Stimulated activated CD8-positive, alpha-beta memory T cell treated with anti-CD3 and anti-CD28 coated beads, Interleukin-7, amount 100 ng/mL, for 48 hours (primary cell): ENCODE data around the gene LRBA.
"Not testable (repeated sequence)": the region's sequence is repeated elsewhere in the genome, so short reads cannot be mapped to it uniquely, and the experiment has no call there.

ENCODE experiments used
- DNase-seq, 2 donors: peaks; one replicate each; pipeline ENCODE4 v3.0.0-alpha.2; 2020; ENCODE audit warnings: low read depth in 1 of 2; ENCODE audit errors: extremely low read depth in 1 of 2

Gene LRBA

DNA sequence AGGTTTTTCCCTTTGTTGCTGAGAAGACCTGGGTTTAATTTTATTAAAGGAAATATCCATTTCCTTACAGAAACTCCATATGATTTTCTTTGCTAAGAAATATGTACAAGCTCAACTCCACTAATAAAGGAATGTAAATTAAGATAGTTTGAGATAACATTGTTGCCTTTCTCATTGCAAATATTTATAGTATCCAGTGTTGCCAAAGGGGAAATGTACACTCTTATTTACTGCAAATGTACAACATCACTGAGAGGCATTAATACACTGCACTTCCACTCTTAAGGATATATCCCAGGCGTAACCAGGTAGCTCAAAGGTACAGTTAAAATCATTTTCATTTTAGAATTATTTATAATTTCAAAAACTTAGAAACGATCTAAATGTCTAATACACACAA lies 7.5 kb upstream of the LRBA start:
- DNase-seq: no peak

DNA sequence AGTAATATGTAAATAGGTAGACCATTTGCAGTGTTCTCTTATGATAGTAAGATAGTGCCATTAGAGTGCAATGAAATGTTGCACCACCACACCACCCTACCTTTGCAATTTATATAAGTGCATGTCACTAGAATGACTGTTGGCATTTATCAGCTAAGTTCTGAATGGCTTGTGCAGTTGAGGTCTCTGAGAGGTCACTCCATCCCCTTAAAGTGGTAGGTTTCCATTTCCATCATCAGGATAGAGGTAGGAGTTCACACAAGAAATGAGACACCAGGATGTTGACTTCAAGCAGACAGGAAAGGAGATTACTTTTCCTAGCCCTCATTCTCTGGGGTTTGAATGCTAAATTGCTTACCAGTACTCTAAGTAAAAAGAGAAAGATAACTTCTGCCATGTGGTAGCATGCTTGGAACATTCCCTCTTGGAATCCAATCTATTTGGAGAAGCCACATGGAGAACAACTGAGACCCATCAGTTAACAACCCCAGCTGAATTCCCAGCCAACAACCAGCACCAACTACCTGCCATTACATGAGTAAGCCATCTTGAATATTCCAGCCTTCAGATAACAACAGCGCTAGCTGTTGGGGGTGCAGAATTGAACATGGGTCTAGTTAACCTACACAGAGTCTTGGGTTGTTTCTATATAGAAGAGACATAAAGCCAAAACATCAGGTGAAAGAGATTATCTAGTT lies 6.7 kb upstream of the LRBA start:
- no peak for DNase-seq

DNA sequence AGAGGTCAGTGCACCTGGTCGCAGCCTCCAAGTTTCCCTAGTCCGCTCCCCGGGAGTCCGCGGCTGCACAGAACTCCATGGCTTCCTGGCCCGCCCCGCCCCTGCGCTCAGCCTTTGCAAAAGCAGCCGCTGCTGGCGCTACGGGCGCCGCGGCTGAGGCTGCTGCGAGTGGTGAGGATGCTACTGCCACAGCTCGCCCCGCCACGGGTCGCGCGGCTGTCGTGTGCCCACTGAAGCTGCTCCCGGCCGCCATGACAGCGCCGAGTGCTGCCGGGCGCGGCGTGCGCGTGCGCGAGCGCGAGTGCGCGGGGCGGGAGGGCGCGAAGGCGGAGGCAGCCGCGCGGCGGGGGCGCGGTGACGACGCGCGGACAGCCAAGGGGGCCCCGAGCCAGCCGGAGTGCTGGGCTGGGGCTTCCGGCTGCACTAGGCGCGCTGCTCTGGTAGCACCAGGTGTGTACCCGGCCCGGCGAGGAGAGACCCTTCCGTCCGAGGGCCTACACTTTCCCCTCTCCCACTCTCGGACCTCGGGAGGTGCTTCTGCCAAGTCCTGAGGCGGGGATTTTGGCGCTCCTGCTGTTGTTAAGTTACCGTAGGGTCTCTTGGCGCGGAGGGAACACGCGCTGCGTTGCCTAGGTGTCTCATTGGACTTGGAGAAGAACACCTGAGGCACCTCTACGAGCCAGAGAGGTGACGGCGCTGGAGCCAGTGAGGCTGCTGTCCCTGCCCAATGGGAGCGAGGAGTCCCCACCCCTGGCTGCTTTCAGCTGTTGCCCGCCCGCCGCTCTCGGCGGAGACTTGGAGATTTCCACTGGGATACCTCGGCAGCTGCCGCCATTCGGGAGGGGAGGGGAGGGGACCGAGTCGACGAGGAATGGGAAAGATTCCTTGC lies 619 bp upstream of the LRBA start:
- DNase-seq: peak; percentile 64 to 79

DNA sequence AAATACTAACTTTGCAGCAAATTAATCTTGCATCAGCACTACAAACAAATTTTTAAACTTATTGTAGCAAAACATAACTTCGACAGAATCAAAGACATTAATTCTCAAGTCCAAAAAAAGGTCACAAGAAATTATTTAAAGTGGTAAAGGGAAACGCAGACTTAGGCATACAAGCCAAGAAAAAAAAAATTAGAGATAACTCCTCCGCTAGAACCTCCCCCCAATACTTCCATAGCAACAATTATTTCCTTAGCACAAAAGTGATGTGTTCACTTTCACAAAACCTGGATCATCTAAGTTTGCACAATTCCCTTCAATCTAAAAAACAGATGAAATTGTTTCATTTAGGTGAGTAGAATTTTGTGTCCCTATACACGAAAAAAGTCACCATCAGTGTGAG lies 1.1 kb downstream of the LRBA start:
- no peak for DNase-seq

DNA sequence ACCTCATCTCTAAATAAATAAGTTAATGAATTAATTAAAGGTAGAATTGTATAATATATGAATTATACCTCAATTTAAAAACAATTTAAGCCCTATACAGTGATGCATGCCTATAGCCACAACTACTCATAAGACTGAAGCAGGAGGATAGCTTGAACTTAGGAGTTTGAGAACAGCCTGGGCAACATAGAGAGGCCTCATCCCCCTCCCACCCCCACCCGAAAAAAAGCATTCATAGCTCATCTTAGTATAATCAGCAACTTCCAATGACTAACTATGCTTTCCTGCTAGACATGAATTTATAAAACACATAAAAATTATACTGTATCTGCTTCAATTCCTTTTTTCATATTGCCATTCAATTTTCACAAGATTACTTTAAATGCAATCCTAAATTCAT lies 1.6 kb downstream of the LRBA start:
- DNase-seq: no peak

DNA sequence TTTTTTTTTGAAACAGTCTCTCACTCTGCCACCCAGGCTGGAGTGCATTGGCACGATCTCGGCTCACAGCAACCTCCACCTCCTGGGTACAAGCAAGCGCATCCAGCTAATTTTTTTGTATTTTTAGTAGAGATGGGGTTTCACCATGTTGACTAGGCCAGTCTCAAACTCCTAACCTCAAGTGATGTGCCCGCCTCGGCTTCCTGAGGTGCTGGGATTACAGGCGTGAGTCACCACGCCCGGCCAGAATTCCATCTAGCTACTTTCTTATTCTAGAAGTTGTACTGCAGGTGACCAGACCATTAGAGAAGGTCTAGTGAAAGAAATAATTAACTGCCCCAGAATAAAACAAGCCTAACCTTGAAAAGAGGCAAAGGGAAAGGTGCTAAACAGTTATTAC lies 2.3 kb downstream of the LRBA start:
- DNase-seq: no peak

DNA sequence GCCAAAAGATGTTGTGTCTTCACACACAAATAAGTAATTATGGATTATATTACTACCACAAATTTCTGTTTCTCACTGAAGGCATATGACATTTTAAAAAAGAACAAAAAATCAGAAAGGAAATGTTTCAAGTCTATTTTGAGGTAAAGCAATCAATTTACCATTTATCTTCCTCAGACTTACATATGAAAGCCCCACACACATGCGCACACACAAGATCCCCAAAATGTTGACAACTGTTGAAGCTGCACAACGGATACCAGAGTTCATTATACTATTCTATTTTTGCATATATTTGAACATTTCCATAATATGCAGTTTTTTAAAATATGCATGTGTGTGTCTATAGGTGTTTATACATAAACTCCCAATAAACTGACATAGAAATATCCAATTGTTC lies 2.7 kb downstream of the LRBA start:
- no peak for DNase-seq

DNA sequence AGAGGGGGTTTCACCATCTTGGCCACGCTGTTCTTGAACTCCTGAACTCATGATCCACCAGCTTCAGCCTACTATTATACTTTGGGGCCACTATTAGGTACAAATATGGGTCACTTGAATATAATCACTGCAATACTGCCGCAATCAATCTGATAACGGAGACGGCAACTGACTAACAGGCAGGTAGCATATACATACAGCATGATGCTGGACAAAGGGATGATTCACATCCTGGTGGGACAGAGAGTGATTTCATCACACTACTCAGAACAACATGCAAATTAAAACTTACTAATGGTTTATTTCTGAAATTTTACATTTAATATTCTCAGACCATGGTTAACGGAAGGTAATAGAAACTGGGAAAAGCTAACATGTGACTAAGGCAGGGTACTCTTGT lies 10.9 kb downstream of the LRBA start:
- no peak for DNase-seq

DNA sequence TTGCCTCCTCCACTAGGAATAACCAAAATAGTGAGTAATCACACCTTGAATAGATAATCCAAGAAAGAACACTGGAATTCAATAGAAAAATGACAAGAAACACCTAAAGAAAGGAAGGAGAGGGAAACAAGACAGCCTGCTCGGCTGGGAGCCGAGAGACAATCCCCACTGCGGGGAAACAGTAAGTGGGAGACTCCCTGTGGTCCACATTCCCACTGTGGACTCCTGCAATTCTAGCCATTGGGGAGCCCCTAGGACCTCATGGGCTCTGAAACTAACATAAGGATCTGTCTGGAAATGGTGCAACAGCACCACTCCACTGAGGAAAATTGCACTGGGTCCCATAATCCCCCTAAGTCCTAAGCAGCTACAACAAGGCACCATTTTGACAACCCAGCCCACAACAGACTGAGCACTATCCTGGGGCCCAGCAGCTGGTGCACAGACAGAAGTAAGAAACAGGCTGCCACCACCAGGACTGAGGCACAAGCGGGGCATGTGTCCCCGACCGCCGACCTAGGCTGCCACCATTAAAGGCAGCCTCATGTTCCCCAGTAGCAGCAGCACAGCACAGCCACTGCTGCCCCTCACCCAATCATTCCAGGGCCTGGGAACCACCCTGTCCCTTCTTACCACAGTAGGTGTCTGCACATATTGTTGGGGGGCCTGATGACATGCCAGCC lies 14.2 kb downstream of the LRBA start:
- DNase-seq: no peak

DNA sequence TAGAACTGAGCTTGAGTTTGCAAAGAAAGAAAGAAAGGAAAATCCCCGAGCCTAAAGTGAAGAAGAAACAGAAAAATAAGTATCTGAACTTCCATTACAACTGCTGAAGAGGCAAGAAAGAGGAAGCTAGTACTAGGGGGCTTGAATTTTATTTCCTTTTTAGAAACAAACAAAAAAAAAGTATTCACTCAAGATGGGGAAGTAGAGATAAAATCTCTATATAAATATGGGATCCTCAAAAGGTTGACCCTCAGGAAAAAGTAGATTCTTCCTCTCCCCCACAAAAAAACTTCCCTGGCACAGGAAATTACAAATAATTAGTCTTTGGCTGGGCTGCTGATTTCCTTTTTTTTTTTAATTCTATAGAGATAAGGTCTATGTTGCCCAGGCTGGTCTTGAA lies 16.0 kb downstream of the LRBA start:
- no peak for DNase-seq

DNA sequence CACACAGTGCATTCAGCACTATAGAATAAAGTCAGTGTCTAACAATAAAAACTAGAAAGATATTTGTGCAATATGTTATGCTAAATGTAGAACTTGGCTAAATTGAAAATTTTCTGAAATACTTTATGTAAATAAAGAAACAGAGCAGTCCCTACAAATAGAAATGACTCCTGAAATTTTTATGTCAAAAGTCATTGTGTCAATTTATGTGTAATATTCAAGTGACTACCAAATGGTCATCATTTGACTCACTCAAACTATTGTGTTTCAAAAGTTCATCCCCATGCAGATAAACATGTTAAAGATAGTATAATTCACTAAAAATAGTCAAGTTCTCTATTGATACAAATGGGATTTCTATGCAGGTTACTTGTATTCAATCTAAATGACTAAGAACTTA lies 17.9 kb downstream of the LRBA start:
- DNase-seq: no peak

DNA sequence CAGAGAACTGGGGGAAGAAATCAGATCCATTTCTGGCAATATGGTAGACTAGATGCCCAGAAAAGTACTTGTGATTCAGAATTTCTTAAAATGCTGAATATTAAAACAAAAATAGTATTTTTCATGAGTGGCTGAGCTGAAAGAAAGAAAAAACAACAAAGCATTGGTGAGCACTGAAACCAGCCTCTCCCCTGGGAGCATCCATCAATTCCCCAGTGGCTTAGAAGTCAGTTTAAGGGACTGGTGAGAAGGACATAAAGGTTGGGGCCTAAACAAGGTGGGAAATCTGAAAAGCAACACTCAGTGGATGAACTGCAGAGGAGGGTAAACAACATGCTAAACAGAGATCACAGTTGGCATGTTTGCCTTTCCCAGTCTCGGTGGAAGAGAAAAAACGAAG lies 20.4 kb downstream of the LRBA start:
- no peak for DNase-seq

DNA sequence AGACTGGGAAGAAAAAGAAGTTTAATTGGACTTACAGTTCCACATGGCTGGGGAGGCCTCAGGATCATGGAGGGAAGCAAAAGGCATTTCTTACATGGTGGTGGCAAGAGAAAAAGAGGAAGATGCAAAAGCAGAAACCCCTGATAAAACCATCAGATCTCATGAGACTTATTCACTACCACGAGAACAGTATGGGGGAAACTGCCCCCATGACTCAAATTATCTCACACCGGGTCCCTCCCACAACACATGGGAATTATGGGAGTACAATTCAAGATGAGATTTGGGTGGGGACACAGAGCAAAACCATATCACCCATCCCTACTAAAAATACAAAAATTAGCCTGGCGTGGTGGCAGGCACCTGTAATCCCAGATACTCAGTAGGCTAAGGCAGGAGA lies 21.5 kb downstream of the LRBA start:
- not testable (repeated sequence) for DNase-seq

DNA sequence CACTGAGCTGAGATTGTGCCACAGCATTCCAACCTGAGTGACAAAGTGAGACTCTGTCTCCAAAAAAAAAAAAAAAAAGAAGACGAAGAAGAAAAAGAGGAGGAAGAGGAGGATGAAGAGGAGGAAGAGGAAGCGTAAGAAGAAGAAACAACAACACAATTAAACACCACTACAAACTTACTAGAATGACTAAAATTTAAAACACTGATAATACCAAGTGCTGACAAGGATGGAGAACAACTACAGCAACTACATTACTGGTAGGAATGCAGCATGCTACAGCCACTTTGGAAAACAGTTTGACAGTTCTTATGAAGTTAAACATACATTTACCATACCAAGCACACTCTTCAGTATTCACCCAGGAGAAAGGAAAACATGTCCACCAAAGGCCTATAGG lies 24.1 kb downstream of the LRBA start:
- no peak for DNase-seq

DNA sequence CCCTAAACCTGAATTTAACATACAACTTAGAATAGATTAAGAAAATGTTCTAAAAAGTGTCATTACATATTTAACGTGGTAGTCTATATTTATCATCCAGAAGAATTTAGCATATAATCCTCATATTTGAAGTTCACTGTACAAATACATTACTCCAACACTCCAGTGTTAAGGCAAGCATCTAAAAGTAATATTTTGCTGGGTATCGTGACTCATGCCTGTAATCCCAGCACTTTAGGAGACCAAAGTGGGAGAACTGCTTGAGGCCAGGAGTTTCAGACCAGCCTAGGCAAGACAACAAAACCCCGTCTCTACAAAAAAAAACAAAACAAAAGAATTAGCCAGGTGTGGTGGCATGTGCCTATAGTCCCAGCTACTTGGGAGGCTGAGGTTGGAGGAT lies 24.8 kb downstream of the LRBA start:
- DNase-seq: no peak

DNA sequence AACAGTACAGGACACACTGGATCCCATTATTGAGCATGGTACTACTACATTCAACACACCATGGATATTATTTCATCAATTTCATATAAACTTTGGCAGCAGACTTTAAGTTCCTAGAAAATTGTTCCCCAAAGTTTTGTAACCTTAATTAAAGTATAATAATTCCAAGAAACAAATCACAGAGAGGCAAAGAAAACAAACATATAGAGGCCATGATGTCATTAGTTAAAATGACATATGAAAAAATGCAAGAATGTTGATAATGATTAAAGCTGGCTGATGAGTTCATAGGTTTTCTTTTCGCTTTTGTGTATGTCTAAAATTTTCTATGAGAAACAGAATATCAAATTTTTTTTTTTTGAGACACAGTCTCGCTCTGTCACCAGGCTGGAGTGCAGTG lies 26.8 kb downstream of the LRBA start:
- no peak for DNase-seq

DNA sequence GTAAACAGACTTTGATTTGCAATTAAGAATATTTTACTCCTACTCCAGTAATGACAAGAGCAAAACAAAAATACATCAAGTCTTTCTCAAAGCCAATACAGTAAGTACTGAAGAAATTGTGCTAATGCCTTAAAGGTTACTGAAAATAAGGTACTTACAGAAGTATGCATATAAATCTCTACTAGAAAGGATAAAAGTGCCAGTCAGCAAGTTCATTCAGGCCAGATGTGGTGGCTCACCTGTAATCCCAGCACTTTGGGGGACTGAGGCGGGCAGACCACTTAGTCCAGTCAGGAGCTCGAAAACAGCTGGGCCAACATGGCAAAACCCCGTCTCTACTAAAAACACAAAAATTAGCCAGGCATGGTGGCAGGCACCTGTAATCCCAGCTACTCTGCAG lies 27.9 kb downstream of the LRBA start:
- no peak for DNase-seq

DNA sequence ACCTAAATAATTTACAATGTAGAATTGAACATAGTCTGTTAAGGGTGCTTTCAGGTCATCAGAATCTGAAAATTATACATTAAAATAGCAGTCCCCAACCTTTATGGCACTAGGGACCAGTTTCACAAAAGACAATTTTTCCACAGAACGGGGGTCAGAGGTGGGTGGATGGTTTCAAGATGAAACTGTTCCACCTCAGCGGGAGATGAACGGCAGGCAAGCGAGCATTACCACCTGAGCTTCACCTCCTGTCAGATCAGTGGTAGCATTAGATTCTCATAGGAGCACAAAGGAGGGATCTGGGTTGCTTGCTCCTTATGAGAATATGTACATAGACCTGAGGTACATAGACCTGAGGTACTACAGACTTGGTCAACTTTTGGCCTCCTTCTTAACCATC lies 29.0 kb downstream of the LRBA start:
- peak; percentile 21 to 41 for DNase-seq

DNA sequence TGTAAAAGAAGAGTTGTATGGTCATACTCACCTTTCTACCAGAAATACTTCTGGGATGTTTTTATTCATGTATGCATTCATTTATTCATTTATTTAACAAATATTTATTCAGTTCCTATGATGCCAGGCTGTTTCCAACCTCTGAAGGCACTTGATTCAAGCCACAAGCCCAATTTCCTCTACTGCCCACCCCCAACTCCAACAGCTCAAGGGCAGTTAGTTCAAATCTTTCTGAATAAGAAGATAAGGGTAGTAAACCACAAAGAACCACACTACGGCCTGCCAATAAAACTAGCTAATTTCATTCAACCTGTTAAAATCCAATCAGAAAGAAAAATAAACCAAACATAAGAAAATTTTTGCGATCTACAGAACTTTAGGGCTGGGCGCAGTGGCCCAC lies 31.2 kb downstream of the LRBA start:
- DNase-seq: no peak

DNA sequence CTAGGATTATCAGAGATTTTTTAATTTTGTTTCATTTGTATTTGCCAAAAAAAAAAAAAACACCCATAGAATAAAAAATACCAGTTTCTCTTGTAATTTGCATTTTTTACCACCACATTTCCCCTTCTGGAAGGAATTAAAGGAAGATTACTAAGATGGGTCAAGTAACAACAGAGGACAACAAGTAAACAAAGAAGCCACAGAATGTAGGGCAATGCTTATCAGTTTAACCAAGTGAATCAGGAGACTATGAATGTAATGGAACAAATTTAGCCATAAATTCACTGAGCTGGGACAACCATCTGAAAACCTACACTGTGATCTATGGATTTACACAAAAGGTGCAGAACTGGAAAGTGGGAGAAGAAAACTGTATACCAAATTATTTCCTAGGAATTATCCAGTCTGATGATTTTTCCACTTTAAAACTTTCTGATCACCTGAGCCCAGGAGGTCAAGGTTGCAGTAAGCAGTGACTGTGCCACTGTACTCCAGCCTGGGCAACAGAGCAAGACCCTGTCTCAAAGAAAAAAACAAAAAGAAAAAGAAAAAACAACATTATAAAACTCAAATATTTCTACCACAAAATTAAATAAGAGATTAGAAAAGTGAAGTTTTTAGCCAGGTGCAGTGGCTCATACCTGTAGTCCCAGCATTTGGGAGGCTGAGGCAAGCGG lies 32.4 kb downstream of the LRBA start:
- DNase-seq: no peak
